H1 (cell line): ENCODE results near the gene BAZ2B. TPM values are rescaled to one million over a fixed set of nuclear protein-coding genes. Genes with fewer than 3 reads are reported as not detected.

Source experiments
- FOSL1 ChIP-seq: IDR thresholded peaks from 2 replicates; pipeline ENCODE4 v1.6.1; 2011; ENCODE audit warnings: mild to moderate bottlenecking, low read depth, low read length, moderate library complexity; ENCODE audit not compliant: insufficient read depth
- RXRA ChIP-seq: IDR thresholded peaks from 2 replicates; pipeline ENCODE4 v1.6.1; 2011; ENCODE audit warnings: low read depth, mild to moderate bottlenecking, low read length, moderate library complexity; ENCODE audit not compliant: insufficient read depth
- polyA plus RNA-seq, 7 experiments: library from polyadenylated mRNA; depleted of rRNA in 3 of 7; stranded (reverse) in 5 of 7; unstranded in 2 of 7; fragments of >200 nt in 5 of 7; fragments of 200-250 nt in 2 of 7; gene quantifications; 1 replicate in 5 of 7; 2 replicates in 1 of 7; 4 replicates in 1 of 7; pipeline versions ENCODE4 v1.2.1 to v1.2.3, GENCODE V29; 2011 to 2013; ENCODE audit warnings: missing spikeins in 2 of 7, mixed read lengths in 2 of 7
- total RNA-seq: library from RNA; stranded (reverse); fragmentation: NEBNext Ultra II Directional; extraction: Animal tissue kit (Norgen Biotek cat#: 25700); gene quantifications from 2 replicates; pipeline ENCODE4 v1.2.1, GENCODE V29; 2021
- TF ChIP-seq, protein P1 (sequence below): IDR thresholded peaks from 2 replicates; pipeline ENCODE4 v1.6.1; 2012; ENCODE audit warnings: inconsistent platforms

Gene BAZ2B
- total and polyA plus RNA-seq, 2 of the 8 experiments (the other 6 are each of a cell fraction or from before 2014, with no cell fraction given) = 15.2 to 46.3 TPM

DNA sequence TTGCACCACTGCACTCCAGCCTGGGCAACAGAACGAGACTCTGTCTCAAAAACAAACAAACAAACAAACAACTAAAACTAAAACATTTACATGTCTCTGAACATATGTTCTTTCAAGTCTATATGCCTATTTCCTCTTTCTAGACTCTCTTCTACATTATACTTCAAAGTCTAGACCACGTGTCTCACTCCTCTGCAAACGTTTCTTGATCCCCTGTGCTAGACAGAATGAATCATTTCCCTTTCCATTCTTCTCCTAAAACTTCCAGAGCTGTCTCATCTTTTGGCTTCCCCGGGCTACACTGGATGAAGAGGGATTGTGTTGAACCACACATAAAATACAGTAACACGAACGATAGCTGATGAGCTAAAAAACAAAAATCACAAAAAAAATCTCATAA, 67.1 kb downstream of the BAZ2B start (continued):
- TF ChIP-seq FOSL1 = no peak
- TF ChIP-seq RXRA = no peak
- TF ChIP-seq, protein P1, sequence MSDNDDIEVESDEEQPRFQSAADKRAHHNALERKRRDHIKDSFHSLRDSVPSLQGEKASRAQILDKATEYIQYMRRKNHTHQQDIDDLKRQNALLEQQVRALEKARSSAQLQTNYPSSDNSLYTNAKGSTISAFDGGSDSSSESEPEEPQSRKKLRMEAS = no peak
